ENCODE measurements around the gene SLC22A3.
"Not testable (repeated sequence)": the region's sequence is repeated elsewhere in the genome, so short reads cannot be mapped to it uniquely, and the experiment has no call there.

Gene SLC22A3

DNA sequence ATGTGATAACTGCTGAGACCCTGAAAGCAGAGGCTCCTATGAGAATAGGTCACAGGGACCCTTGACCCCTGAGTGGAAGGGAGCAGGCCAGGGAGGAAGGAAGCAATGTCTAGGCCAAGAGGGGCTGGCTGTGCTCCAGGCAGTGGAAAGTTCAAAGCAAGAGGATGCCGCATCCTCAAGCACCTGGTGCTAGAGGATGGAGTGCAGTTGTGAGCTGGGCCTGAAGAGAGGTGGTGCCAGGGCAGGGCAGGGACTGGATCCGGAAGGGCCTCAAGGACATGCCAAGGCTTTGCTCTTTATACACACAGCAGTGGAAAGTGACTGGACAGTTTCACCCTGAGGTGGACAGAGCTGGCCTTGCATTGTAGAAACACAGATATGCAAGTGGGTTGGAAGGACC is 97.0 kb downstream of the SLC22A3 start:
- TF ChIP-seq, protein P1, sequence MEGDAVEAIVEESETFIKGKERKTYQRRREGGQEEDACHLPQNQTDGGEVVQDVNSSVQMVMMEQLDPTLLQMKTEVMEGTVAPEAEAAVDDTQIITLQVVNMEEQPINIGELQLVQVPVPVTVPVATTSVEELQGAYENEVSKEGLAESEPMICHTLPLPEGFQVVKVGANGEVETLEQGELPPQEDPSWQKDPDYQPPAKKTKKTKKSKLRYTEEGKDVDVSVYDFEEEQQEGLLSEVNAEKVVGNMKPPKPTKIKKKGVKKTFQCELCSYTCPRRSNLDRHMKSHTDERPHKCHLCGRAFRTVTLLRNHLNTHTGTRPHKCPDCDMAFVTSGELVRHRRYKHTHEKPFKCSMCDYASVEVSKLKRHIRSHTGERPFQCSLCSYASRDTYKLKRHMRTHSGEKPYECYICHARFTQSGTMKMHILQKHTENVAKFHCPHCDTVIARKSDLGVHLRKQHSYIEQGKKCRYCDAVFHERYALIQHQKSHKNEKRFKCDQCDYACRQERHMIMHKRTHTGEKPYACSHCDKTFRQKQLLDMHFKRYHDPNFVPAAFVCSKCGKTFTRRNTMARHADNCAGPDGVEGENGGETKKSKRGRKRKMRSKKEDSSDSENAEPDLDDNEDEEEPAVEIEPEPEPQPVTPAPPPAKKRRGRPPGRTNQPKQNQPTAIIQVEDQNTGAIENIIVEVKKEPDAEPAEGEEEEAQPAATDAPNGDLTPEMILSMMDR (conservative IDR thresholded peaks at IDR 0.05), result no peak
- no peak overlapping the region for H3K27ac ChIP-seq

DNA sequence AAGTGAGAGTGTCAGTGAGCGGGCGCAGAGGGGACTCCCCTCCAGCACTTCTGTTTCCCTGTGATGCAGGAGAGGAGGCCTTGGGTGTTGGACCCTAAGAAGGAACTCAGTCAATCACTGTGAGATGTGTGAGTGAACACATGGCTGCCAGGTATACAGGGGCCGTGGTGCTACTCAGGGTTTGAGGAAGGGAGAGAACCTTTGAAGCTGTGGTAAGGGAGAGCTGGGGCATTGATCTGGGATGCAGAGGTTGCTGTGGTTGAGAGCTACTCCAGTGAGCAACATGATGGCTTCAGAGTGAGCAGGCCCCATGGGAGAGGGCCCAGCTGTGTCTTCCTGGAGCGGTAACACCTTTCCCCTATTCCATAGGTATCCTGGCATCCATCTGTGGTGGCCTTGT is 99.2 kb downstream of the SLC22A3 start:
- TF ChIP-seq, protein P1 (conservative IDR thresholded peaks at IDR 0.05), result no peak
- H3K27ac ChIP-seq, result no peak overlapping the region

DNA sequence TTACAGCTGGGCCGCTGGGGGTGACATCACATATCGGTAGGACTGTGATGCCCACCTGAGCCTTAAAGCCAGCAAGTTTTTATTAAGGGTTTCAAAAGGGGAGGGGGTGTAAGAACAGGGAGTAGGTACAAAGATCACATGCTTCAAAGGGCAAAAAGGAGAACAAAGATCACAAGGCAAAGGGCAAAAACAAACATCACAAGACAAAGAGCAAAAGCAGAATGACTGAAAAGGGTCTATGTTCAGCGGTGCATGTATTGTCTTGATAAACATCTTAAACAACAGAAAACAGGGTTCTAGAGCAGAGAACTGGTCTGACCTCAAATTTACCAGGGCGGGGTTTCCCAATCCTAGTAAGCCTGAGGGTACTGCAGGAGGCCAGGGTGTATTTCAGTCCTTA is 101.6 kb downstream of the SLC22A3 start:
- H3K27ac ChIP-seq, result not testable (repeated sequence)

DNA sequence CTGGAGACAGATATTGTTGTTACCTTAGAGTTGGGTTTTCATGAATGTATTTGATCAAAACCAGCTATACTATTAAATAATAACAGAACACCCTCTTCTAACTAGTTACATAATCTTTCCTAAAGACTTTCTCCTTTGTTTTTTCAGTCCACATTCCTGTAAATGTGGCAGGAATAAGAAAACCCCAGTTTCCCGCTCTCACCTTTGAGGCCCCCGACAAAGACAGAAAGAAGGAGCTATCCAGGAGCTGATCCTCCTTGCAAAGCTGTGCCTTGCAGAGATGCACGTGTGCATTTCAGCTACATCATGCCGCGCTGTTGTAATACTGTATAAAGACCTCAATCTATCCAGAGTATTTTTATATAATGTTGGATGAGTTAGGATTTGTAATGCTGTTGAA is 102.7 kb downstream of the SLC22A3 start:
- TF ChIP-seq, protein P1 (conservative IDR thresholded peaks at IDR 0.05), result no peak
- H3K27ac ChIP-seq, result no peak overlapping the region

DNA sequence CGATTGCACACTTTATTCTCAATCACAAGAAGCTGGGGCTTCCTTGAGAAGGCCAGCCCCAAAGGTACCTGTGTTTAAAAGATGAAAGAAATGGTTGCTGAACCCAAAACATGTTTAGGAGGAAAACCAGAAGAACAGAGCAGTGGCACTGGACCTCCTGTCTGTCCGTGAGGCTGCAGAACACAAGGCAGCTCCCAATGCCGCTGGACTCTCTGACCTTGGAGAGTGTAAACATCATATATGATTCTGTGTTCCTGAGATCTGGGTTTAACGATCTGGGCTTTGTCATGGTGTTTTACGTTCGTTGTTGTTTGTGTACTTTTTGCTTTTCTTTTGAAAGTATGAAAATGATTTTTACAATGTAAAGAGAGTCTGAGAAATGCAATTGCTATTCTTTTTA is 106.1 kb downstream of the SLC22A3 start:
- H3K27ac ChIP-seq, result peak overlapping the region; percentile 7; the same call in 1 of the 2 replicates

DNA sequence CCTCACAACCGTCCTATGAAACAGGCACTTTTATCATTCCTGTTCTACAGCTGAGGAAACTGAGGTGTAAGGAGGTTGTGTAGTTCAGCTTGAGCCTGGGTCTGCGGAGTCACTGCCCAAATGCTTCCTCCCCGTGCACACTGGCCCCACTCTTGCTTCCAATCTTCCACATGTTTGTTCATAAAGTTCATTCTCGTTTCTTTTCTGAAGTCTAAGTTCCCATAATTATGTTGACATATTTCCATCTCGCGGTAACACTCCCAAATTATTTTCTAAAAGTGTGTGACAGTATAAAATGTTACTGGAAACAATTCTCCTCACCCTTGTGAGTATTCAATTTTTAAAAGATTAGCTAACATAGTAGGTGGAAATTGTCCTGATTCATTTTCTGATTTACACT is 106.9 kb downstream of the SLC22A3 start:
- TF ChIP-seq, protein P1 (conservative IDR thresholded peaks at IDR 0.05), result no peak
- peak overlapping the region; percentile 71 for H3K27ac ChIP-seq

More for the DNA sequence above, 106.1 kb downstream of the SLC22A3 start:
- TF ChIP-seq, protein P1 (conservative IDR thresholded peaks at IDR 0.05), result no peak

DNA sequence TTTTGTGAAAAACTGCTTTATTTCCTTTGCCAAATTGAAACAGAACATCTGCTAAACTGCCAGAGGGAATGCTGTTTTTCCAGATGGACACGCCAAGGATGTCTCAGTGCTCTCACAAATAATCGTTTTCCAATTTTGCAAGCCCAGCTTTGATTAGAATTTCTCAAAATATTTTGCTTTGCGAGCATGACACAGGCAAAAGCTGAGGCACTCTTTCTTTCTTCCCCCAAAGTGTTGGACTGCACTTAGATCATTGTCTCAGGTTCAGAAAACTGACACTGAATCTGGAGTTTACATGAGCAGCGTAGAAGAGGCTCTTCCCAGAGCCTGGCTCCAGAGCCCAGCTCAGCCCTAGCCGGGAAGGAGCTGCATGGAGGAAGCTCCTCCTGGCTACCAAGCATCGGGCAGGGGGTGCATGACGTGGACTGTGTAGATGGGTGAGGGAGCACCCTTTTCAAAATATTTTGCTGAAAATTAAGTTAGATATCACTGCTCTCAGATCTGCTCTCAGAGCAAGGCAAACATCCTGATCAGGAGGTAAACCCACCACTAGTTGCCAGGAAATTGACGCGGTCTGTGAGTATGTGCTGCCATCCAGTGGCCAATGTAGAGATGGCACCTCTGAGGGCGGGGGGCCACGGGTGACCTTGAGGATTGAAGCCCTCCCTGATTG is 107.5 kb downstream of the SLC22A3 start:
- TF ChIP-seq, protein P1 (conservative IDR thresholded peaks at IDR 0.05), result peak; percentile 93
- peak overlapping the region; percentile 71 for H3K27ac ChIP-seq

DNA sequence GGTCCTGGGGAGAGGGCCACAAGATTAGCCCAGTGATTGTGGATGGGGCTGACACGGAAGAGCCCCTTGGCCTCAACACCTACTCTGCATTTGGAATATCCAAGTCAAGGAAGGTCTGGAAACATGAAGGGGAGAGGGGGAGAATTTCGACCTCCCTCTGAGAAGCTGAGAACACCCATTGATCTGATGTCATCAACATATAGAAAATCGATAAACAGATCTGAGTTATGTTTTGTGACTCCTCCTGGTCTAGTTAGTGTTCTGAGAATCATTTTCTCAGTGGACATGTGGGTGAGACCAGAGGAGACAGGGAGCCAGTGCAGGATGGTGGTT is 108.0 kb downstream of the SLC22A3 start:
- H3K27ac ChIP-seq, result peak overlapping the region; percentile 71
- TF ChIP-seq, protein P1 (conservative IDR thresholded peaks at IDR 0.05), result peak; percentile 63

All from VCaP (cell line).